ENCODE results near the gene IL1RAPL2.

Gene IL1RAPL2

DNA sequence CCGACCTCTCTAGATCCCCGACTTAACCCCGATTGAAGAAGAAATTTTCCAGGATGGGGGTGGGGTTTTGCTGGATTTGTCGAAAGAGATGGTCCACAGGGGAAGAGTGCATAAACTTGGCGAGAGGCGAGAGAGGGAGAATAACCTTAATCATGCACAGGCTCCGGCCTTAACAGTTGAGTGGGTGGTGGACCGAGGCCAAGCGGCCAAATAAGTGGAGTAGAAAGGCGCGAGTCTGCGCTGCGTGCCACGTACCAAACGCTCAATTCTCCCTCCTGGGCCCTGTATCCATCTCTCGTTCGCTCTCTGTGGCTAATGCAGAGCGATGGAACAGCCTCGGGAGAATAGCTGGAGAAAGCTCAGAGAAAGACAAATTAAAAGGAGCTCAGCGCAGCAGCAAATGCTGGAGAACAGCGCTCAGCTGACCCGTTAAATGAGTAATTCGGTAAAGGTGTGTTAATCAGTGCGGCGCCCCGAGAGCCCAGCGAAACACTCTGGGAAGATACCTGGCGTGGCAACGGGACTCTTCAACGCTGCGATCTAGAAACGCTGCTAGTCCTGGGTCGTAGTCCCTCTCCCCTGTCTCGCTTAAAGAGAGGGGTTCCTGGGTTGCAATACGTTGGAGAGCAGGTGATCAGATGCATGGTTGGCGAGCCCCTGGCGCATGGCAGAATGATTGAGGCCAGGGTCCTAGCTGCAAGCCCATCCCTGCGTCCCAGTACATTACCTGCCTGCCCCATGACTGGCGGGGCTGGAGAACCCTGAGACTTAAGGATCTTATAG, 887 bp upstream of the IL1RAPL2 start:
- in situ Hi-C loops (cut with HindIII; ENCODE audit: low pct_ligation_motif_present, low sequenced_read_pairs), result no loop called here
- Histone ChIP-seq H3K4me3 (ENCODE audit: low read depth, low read length) (no peak overlapping the region), H3K36me3 (replicated peaks) (no peaks in the 10 kb centered on the region), H3K27me3 (replicated peaks) (peaks cover 11% of the 10 kb centered on the region), H3K27ac (no peak overlapping the region)
- TF ChIP-seq CTCF (IDR thresholded peaks at IDR 0.05; ENCODE audit: low read depth, low read length, missing control alignments), result no peak
- DNase-seq, result no peak

- no peak overlapping the region for H3K27ac ChIP-seq
- no peak for TF ChIP-seq CTCF (IDR thresholded peaks at IDR 0.05; ENCODE audit: low read depth, low read length, missing control alignments)
- H3K27me3 ChIP-seq (replicated peaks), result peaks cover 11% of the 10 kb centered on the region
- no peak overlapping the region for H3K4me3 ChIP-seq (ENCODE audit: low read depth, low read length)
- DNase-seq, result no peak
- in situ Hi-C loops (cut with HindIII; ENCODE audit: low pct_ligation_motif_present, low sequenced_read_pairs), result no loop called here
- no peaks in the 10 kb centered on the region for H3K36me3 ChIP-seq (replicated peaks)
These were observed 892 bp downstream of the IL1RAPL2 start for GRCh38 chrX:104566681-104567501.

DNA sequence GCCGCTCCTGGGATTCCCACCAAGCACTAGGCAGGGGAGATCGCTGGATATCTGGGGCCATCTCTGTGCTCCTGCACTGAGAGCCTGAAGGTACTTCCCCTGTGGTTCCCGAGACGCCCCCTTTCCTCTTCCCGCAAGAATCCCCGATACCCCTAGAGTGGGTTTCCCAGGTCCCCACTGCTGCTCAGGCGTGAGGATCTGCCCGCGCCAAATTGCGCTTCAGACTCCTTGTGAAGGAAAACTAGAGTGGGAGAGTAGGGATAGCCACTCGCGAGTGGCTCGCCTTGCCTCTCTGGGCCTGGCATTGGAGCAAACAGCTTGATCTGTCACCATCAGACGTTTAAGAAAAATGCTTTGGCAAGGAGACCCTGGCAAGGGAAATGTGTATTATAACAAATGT, 1.5 kb downstream of the IL1RAPL2 start:
- Histone ChIP-seq H3K36me3 (replicated peaks) (no peaks in the 10 kb centered on the region), H3K27me3 (replicated peaks) (peaks cover 11% of the 10 kb centered on the region), H3K27ac (no peak overlapping the region), H3K4me3 (ENCODE audit: low read depth, low read length) (no peak overlapping the region)
- no peak for TF ChIP-seq CTCF (IDR thresholded peaks at IDR 0.05; ENCODE audit: low read depth, low read length, missing control alignments)
- DNase-seq, result no peak
- in situ Hi-C loops (cut with HindIII; ENCODE audit: low pct_ligation_motif_present, low sequenced_read_pairs), result no loop called here

DNA sequence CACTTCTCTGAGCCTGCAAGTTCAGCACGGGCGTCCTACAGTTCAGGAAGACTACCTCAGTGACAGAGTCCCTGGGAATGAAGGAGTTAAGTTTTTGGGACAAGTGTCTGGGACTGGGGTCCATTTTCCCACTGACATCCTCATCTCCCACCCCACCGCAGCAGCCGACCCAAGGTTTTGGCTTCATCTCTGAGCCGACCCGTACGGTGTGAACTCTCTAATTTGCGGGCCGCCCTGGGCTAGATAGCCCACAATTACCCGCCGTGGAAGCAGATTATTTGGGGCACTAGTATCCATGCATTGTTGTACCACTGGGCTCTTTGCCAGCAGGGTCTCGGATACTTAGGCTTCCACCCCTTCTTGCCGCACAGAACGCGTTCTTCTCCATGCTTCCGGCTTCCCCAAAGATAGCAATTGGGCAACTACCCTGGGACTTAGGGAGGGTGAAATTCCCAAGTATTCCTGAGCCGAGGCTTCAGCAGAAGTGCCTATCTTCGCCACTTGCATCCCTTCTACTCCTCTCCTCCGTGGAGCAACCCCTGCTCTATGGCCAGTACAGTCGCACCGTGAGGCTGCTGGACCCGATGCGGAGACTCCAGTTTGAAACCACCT, 2.4 kb downstream of the IL1RAPL2 start:
- DNase-seq, result no peak
- in situ Hi-C loops (cut with HindIII; ENCODE audit: low pct_ligation_motif_present, low sequenced_read_pairs), result no loop called here
- no peak overlapping the region for H3K27ac ChIP-seq
- H3K4me3 ChIP-seq (ENCODE audit: low read depth, low read length), result no peak overlapping the region
- no peaks in the 10 kb centered on the region for H3K36me3 ChIP-seq (replicated peaks)
- no peak for TF ChIP-seq CTCF (IDR thresholded peaks at IDR 0.05; ENCODE audit: low read depth, low read length, missing control alignments)
- H3K27me3 ChIP-seq (replicated peaks), result peaks cover 11% of the 10 kb centered on the region

DNA sequence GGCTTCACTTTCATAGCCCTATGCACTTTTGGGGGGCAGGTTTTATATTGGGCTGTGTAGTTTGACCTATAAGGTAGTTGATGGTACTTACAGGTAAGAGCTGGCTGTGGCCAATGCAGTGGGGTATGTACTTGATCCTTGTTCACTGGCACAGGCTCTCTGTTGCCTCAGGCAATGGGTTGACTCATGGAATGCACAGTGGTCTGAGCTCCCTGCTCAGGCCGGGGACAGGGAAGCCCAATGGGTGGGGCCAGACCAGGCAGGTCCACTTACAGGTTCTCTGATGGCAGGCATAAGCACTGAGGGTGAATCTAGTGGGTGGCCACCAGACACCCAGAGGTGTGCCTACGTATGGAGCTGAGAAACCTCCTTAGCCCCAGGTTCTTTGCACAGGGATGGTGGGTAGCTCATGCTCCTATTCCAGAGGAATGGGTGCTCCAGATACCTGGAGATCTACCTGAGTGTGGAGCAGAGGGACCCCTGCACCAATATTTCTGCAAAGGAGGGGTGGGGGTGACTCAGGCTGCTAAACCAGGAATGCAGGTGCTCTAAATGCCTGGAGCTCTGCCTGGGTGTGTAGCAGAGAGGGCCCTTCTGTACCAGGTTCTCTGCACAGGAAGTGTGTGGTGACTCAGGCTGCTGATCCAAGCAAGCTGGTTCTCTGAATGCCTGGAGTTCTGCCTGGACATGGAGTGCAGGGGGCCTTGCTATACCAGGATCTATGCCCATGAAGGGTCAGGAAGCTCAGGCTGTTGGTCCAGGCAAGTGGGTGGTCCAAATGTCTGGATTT, 52.3 kb downstream of the IL1RAPL2 start:
- Histone ChIP-seq H3K27ac (no peak overlapping the region), H3K4me3 (ENCODE audit: low read depth, low read length) (no peak overlapping the region), H3K27me3 (replicated peaks) (no peaks in the 10 kb centered on the region), H3K36me3 (replicated peaks) (no peaks in the 10 kb centered on the region)
- DNase-seq, result no peak
- in situ Hi-C loops (cut with HindIII; ENCODE audit: low pct_ligation_motif_present, low sequenced_read_pairs), result no loop called here
- no peak for TF ChIP-seq CTCF (IDR thresholded peaks at IDR 0.05; ENCODE audit: low read depth, low read length, missing control alignments)
